GM21367 (cell line): ENCODE measurements around the gene PIP5K1A.
"Not testable (repeated sequence)": the region's sequence is repeated elsewhere in the genome, so short reads cannot be mapped to it uniquely, and the experiment has no call there.

Experiments
- ATAC-seq: cut with Tn5 transposase; IDR thresholded peaks from one replicate; pipeline ENCODE4 v1.9.1; 2021; ENCODE audit not compliant: unreplicated experiment

PIP5K1A gene

DNA sequence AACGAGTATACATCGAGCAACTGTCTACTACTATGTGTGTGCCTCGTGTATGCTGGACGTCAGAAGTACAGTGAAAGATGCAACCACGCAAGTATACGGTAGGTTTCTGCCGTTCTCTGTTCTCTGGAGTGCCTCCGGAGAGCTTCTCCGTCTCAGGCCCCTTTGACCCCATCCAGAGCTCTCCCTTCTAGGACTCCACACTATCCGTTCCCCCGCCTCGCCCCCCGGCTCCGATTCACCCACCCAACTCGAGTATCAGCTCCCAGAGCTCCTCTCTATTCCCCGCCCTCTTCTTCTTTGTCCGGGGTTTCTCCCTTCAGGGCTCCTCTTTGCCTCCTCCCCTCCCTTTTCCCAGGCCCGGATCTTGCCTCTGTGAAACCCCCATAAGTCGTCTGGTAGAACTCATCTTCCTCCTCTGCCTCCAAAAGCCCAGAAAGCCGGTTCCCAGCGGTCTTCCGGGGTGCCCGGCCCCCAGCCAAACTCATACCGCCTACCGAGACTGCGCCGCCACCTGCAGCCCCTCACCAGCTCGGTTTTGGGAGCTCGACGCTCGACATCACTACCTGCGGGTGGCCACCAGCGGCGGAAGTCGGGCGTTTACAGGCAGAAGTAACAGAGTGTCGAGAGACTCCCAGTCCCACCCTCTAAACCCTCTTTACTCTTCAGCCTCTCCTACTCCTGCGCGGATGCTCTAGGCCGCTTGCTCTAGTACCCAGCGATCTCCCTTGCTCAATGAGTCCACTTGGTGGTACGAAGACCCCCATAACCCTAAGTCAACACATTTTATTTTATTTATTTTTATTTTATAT lies 8.5 kb upstream of the PIP5K1A start, which contains the start of gene VPS72:
Gene VPS72, minus strand, starts transcription at position 561 of the 809 bp plus-strand sequence. Its CDS starts 76 bp downstream, at position 485.
- ATAC-seq = peak; percentile 70

GRCh38 chr1:151192047-151192446 lies 6.3 kb upstream of the PIP5K1A start:
- ATAC-seq = no peak

DNA sequence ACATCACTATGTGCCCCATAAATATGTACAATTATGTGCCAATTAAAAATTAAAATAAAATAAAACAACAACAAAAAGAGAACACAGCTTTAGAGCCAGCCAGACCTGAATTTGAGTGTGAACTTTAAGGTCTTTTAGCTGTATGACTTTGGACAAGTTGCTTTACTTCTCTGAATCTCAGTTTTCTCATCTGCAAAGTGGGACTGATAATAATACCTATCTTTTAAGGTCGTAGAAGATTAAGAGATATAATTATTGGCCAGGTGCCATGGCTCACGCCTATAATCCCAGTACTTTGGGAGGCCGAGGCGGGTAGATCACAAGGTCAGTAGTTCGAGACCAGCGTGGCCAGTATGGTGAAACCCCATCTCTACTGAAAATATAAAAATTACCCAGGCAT lies 5.0 kb upstream of the PIP5K1A start:
- ATAC-seq = no peak

GRCh38 chr1:151193856-151194255 lies 4.5 kb upstream of the PIP5K1A start:
- no peak for ATAC-seq

GRCh38 chr1:151194894-151195594 lies 3.3 kb upstream of the PIP5K1A start:
- ATAC-seq = not testable (repeated sequence)

- no peak for ATAC-seq
These were observed 2.0 kb upstream of the PIP5K1A start for GRCh38 chr1:151196292-151196800.

- ATAC-seq = no peak
These were observed 494 bp upstream of the PIP5K1A start for GRCh38 chr1:151197863-151198253.

- no peak for ATAC-seq
These were observed 1.7 kb downstream of the PIP5K1A start for GRCh38 chr1:151199873-151200581.

DNA sequence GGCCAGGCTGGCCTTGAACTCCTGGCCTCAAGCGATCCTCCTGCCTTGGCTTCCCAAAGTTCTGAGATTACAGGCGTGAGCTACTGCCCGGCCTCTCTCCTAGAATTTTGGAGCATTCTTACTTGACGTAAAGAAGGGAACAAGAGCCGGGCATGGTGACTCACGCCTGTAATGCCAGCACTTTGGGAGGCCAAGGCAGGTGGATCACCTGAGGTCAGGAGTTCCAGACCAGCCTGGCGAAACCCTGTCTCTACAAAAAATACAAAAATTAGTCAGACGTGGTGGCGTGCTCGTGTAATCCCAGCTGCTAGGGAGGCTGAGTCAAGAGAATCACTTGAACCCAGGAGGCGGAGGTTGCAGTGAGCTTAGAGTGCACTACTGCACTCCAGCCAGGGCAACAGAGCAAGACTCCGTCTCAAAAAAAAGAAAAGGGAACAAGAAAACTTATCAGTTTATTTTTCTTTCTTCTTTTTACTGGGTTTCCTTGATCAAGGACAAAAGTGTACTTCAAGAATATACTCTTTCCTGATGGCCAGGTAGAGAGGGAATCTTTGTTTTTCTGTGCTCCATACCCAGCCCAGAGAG lies 7.1 kb downstream of the PIP5K1A start:
- ATAC-seq = not testable (repeated sequence)

DNA sequence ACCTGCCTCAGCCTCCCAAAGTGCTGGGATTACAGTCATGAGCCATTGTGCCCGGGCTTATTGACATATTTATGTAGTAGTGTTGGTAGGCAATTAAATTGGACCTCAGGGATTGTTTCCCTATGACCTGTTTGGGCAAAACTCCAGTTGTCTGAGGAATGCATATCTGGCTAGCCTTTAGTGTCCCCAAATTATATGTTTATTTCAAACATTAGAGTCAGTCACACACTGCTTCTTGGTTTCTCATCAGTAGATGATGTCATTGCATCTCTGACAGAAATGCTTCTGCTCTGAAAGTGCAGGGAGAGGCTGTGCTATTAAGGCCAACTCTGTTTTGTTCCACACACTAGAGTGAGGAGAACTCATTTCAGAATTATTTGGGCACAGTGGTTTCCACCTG lies 12.5 kb downstream of the PIP5K1A start:
- no peak for ATAC-seq

DNA sequence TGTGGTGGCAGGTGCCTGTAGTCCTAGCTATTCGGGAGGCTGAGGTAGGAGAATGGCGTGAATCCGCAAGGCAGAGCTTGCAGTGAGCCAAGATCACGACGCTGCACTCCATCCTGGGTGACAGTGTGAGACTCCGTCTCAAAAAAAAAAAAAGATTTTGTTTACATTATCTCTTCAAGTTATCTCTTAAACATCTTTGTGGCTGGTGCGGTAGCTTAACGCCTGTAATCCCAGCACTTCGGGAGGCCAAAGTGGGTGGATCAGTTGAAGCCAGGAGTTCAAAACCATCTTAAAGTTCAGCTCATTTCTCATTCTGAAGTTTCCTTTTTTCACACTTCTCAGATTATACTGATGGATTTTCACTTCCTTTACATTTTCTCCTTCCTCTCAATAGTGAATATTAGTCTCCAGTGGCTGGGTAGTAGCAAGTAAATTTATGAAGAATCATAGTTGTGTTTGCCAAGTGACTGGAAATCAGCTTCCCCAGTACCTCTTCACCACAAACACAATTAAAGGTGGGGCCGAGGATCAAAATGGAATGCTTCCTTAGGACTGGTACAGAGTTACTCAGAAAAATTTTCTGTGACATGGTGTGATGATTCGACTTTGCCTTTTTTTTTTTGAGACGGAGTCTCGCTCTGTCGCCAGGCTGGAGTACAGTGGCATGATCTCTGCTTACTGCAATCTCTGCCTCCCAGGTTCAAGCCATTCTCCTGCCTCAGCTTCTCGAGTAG lies 13.8 kb downstream of the PIP5K1A start:
- no peak for ATAC-seq

GRCh38 chr1:151213560-151213959 lies 15.2 kb downstream of the PIP5K1A start:
- ATAC-seq = no peak

DNA sequence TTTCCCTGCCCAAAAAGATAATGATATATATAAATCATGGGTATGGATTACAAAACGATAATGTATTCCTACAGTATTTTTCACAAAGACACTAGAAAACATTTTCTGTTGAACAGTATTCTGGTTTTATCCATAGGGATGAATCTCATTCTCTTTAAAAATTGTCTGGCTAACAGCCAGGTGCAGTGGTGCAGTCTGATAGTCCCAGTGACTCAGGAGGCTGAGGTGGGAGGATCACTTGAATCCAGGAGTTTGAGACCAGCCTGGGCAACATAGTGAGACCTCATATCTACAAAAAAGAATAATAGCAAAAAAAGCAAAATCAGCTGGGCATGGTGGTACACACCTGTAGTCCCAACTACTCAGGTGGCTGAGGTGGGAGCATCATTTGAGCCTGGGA lies 23.3 kb downstream of the PIP5K1A start:
- no peak for ATAC-seq

DNA sequence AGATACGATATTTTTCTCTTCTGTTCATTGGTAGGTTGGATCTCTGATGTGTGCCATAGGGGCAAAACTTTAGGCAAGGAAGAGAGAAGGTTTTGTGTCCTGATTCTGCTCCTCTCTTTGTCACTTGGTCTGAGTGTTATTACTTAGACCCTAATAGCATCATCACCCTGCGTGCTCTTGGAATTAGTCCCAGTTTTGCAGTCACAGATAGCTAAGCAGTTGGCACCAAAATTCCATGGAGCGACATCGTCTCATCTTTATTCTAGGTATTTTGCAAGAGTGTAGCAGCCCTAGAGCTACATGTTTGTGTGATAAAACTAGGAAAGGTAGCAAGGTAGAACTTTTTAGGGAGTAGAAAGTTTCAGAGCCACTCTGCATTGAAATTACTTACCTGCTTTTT lies 23.8 kb downstream of the PIP5K1A start:
- ATAC-seq = no peak

DNA sequence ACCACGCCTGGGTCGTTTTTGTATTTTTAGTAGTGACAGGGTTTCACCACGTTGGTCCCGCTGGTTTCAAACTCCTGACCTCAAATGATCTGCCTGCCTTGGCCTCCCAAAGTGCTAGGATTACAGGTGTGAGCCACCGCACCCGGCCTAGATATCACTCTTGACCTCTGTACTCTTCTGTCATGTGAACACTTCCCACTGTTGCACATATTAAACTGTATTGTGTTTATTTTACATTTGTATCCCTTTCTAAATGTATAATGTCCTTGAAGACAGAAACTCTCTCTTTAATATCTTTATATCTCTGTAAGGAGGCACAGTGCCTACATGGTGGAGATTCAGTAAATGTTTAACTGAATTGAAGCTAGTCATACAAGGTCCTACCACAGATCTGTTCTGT lies 36.9 kb downstream of the PIP5K1A start:
- no peak for ATAC-seq

DNA sequence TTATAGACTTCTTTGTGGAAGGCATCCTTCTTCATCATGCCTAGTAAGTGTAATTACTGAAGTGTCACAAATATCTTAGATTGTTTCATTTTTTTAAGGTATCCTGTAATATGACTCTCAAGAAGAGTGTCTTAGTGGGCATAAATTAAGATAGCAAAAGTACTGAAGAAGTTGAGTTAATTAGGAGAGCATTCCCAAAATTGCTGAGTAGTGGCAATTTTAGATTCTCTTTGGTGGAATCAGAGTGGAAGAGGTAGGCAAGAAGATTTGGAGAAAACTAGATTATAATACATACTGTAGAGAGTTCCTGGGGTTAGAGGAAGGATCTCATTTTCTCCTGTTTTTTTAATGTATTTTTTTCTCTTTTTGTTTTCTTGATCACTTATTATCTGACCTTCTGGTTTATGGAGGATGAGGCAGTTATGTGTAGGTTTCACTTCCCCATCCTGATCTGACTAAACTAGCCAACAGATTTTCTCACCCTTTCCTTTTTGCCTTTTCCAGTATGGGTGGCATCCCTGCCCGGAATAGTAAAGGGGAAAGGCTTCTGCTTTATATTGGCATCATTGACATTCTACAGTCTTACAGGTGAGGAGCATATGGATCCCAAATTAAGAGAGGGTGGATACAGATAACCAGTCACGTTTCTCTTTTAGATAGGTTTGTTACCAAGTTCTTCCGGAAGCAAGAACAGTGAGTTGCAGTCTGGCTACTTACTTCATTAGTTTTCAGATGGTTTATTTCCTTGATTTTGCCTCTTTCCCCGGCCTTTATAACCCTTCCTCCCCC lies 39.5 kb downstream of the PIP5K1A start:
- no peak for ATAC-seq

GRCh38 chr1:151238467-151238739 lies 40.1 kb downstream of the PIP5K1A start:
- ATAC-seq = no peak

DNA sequence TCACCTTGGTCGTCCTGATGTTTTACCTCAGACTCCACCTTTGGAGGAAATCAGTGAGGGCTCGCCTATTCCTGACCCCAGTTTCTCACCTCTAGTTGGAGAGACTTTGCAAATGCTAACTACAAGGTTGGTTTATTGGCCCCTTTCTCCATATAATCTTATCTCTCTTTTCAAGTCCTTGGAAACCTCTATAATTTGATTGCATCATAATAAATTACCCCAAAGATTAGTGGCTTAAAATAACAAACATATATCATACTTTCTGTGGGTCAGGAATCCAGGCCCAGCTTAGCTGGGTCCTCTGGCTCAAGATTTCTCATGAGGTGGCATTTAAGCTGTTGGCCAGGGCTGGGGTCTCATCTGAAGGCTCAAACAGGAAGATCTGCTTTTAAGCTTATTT lies 44.1 kb downstream of the PIP5K1A start:
- no peak for ATAC-seq

DNA sequence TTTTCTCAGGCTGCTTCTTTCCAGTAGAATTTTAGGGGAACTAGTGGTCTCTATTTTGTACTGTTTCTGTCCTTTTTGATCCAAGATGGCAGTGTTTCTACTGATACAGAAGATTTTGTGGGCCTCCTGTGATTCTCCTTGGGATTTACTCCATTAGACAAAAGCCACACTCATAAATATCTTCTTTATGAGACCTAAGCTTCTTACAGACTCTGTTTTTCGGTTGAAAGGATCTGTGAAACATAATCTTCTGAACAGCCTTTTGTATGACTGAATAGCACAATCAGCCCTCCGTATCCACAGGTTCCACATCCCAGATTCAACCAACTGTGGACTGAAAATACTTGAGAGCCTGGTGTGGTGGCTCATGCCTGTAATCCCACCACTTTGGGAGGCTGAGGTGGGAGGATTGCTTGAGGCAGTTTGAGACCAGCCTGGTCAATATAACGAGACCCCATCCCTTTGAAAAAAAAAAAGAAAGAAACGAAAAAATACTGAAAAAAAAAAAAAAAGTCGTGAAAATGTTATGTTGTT lies 45.4 kb downstream of the PIP5K1A start:
- no peak for ATAC-seq

- ATAC-seq = no peak
These were observed 48.4 kb downstream of the PIP5K1A start for GRCh38 chr1:151246786-151247185.
